ENCODE data around the gene DHH. TPM values are rescaled to one million over a fixed set of nuclear protein-coding genes. Genes with fewer than 3 reads are reported as not detected.

Gene DHH
- total RNA-seq, 1 donor from 2014 or later: 1.5 TPM

GRCh38 chr12:49092816-49093406 is 1.7 kb downstream of the DHH start:
- H3K4me1 ChIP-seq: peaks cover 71% of the 10 kb centered on the region
- H3K27ac ChIP-seq: no peak overlapping the region
- H3K4me3 ChIP-seq: peak overlapping the region; percentile 49
- intact Hi-C loops (cut with DNase I): no loop called here
- DNase-seq (no peak), ATAC-seq (no peak)
- H3K27me3 ChIP-seq (ENCODE audit: low read depth): peaks cover 64% of the 10 kb centered on the region
- no peak for TF ChIP-seq CTCF (IDR thresholded peaks at IDR 0.05)
- H3K9me3 ChIP-seq: no peaks in the 10 kb centered on the region
- H3K36me3 ChIP-seq: peaks cover 22% of the 10 kb centered on the region

DNA sequence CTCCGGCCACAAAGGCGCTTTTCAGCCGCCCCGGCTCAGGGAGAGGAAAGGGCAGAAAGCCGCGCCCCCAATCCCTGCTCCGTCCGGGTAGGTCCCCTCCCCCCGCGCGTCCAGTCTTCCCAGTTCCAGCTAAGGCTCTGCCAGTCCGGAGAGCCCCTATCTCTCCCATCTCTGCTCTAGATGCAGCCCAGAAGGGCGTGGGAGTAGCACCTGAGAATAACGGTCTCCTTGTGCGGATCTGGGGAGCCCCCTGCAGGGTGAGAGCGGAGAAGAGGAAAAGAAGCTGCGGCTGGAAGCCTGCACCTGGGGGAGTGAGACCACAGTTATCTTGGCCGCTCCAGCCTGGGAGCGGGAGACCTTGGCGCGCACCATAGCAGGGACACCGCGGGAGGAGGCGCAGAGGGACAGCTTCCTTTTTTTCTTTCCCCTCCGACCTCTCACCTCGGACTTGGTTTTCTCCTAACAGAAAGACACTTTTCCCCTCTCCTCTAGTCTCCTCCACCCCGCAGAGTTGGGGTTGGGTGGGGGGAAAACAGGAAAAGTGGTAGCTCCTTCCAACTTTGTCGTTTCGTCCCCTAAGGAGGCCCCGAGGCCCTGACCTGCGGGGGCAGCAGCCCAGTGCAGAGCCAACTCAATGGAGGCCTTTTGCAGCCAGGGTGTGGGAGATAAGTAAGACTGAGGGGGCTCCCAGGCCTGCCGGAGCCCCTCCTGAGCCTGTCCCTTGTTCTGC is 2.4 kb downstream of the DHH start:
- peaks cover 15% of the 10 kb centered on the region for H3K36me3 ChIP-seq
- H3K4me3 ChIP-seq: peak overlapping the region; percentile 49
- intact Hi-C loops (cut with DNase I): no loop called here
- H3K27ac ChIP-seq: no peak overlapping the region
- peaks cover 64% of the 10 kb centered on the region for H3K27me3 ChIP-seq (ENCODE audit: low read depth)
- peaks cover 72% of the 10 kb centered on the region for H3K4me1 ChIP-seq
- DNase-seq: no peak
- ATAC-seq: no peak
- TF ChIP-seq CTCF (IDR thresholded peaks at IDR 0.05): peak; percentile 31
- H3K9me3 ChIP-seq: no peaks in the 10 kb centered on the region

DNA sequence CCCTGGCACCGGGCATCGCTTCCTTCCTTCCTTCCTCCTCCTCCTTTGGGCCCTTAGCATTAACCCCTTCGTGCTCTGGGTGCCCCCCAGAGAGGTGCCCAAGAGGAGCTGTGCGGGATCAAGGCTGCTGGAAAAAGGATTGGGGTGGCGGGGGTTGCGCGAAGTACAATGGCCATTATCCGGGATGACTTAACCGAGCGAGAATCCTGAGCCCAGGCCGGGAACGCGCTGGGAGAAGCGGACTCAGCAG is 2.8 kb downstream of the DHH start:
- no peak for TF ChIP-seq CTCF (IDR thresholded peaks at IDR 0.05)
- peaks cover 64% of the 10 kb centered on the region for H3K27me3 ChIP-seq (ENCODE audit: low read depth)

GRCh38 chr12:49091056-49091835 is 3.4 kb downstream of the DHH start:
- peaks cover 64% of the 10 kb centered on the region for H3K27me3 ChIP-seq (ENCODE audit: low read depth)
- no peak for TF ChIP-seq CTCF (IDR thresholded peaks at IDR 0.05)
- H3K4me1 ChIP-seq: peaks cover 72% of the 10 kb centered on the region
- intact Hi-C loops (cut with DNase I): no loop called here
- DNase-seq (no peak), ATAC-seq (no peak)
- no peak overlapping the region for H3K4me3 ChIP-seq
- H3K27ac ChIP-seq: no peak overlapping the region
- peaks cover 5% of the 10 kb centered on the region for H3K36me3 ChIP-seq
- H3K9me3 ChIP-seq: no peaks in the 10 kb centered on the region

More for the DNA sequence above, 2.8 kb downstream of the DHH start:
- H3K4me3 ChIP-seq: peak overlapping the region; percentile 49
- H3K4me1 ChIP-seq: peaks cover 72% of the 10 kb centered on the region
- no peaks in the 10 kb centered on the region for H3K9me3 ChIP-seq
- no peak for DNase-seq
- no peak overlapping the region for H3K27ac ChIP-seq
- no peak for ATAC-seq
- peaks cover 10% of the 10 kb centered on the region for H3K36me3 ChIP-seq
- intact Hi-C loops (cut with DNase I): no loop called here

DNA sequence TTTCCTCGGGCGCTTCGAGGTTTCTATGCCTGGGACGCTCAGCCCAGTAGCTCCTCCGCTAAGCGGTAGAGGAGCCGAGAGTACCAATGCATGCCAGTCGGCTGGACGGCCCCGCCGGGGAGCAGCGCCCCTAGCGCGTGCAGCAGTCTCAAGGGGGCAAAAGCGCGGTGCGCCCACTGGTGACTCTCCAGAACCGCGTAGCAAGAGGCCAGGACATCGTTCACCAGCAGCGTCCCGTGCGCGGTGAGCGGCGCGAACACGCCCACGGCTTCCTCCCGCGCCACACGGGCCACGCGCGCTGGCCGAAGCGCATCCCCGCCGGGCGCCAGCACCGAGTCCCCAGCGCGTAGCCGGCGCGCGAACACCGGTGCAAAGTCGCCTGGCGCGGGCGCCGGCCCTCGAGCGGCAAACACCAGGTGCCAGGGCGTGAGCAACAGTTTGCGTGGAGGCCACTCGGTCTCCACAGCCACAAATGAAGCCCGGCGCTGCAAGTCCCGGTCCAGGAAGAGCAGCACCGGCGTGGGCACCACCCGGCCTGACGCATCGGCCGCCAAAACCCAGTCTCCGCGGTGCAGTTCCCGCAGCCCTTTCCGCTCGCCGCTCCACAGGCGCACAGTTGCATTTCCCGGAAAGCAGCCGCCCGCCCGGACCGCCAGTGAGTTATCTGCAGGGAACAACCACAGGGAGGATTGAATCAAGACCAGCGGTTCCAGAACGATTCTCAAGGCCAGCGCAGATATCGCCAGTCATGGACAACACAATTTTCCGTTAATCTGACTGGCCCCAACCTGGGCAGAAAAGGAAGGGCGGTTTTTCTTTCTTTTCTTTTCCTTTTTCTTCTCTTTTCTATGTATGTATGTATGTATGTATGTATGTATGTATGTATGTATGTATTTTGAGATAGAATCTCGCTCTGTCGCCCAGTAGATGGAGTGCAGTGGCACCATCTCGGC is 4.5 kb downstream of the DHH start:
- DNase-seq (peak; percentile 52), ATAC-seq (peak in 1 of 2 donors; percentile 20)
- Histone ChIP-seq H3K36me3 (no peaks in the 10 kb centered on the region), H3K4me1 (peaks cover 71% of the 10 kb centered on the region), H3K9me3 (no peaks in the 10 kb centered on the region), H3K27ac (no peak overlapping the region), H3K4me3 (peak overlapping the region; percentile 45), H3K27me3 (ENCODE audit: low read depth) (peaks cover 64% of the 10 kb centered on the region)
- TF ChIP-seq CTCF (IDR thresholded peaks at IDR 0.05): no peak
- intact Hi-C loops (cut with DNase I): no loop called here
